GM12878 (cell line): Measurements from ENCODE around the gene YWHAG. TPM values are rescaled to one million over a fixed set of nuclear protein-coding genes. Genes with fewer than 3 reads are reported as not detected.

Experiments
- ATAC-seq: fragments of 200-7000 bp; cut with Tn5 transposase; 3 replicates; pipeline ENCODE4 v1.9.1; 2020; ENCODE audit warnings: mild to moderate bottlenecking, moderate library complexity
- BruUV-seq: library from RNA; stranded (reverse); fragments of 400-500 nt; replicated peaks from 2 replicates; lab custom pipeline; 2021; lab: Mats Ljungman, UMichigan
- CTCF ChIA-PET: fragments of 300-600 bp; sonication (Branson Sonifier 250); formaldehyde crosslinking; extraction: SDS; loops from one replicate; lab custom pipeline; 2021; ENCODE audit warnings: inconsistent platforms; lab: Yijun Ruan, JAX
- POLR2A ChIA-PET: fragments of 350-600 bp; formaldehyde crosslinking; extraction: SDS; loops from one replicate; lab custom pipeline; 2021; ENCODE audit warnings: inconsistent platforms; lab: Charles Lee
- RAD21 ChIA-PET: fragments of 300-600 bp; sonication (Branson Sonifier 250); formaldehyde crosslinking; loops from one replicate; lab custom pipeline; 2023; ENCODE audit warnings: antibody characterized with exemption; ENCODE audit not compliant: unreplicated experiment; lab: Charles Lee
- SMC1A ChIA-PET: fragments of 300-600 bp; sonication (Branson Sonifier 250); formaldehyde crosslinking; loops from one replicate; lab custom pipeline; 2023; ENCODE audit not compliant: unreplicated experiment, uncharacterized antibody; lab: Charles Lee
- DNase-seq: peaks from one replicate; pipeline ENCODE4 v3.0.0-alpha.2; 2011; ENCODE audit warnings: low read depth, low spot score
- FAIRE-seq: peaks from 3 replicates; lab custom pipeline; 2011; peaks lifted over from hg19 to GRCh38; lab: Jason Lieb, UNC
- H2AFZ ChIP-seq: 2 replicates; pipeline ENCODE4 v1.6.0; 2011; ENCODE audit warnings: low read depth, low read length, control low read depth; ENCODE audit not compliant: control insufficient read depth
- H3K27ac ChIP-seq: 2 replicates; pipeline ENCODE4 v1.5.1; 2011; ENCODE audit warnings: control low read depth; ENCODE audit not compliant: control insufficient read depth, insufficient read depth
- H3K27me3 ChIP-seq, 2 experiments: replicated peaks in 1 of 2; 2 replicates each; pipeline versions ENCODE4 v1.6.0 to v1.6.1; 2011; ENCODE audit warnings: low read length in 1 of 2; ENCODE audit not compliant: control insufficient read depth in 2 of 2, insufficient read depth in 2 of 2
- H3K36me3 ChIP-seq, 2 experiments: 2 replicates each; pipeline ENCODE4 v1.5.1; 2011; ENCODE audit warnings: low read length in 1 of 2; ENCODE audit not compliant: control insufficient read depth in 2 of 2, insufficient read depth in 2 of 2
- H3K4me1 ChIP-seq: 2 replicates; pipeline ENCODE4 v1.6.1; 2011; ENCODE audit warnings: mild to moderate bottlenecking, low read length, moderate library complexity, mixed read lengths; ENCODE audit not compliant: control insufficient read depth, insufficient read depth
- H3K4me2 ChIP-seq: 2 replicates; pipeline ENCODE4 v1.6.0; 2011; ENCODE audit warnings: control low read depth; ENCODE audit not compliant: control insufficient read depth, insufficient read depth
- H3K4me3 ChIP-seq: fragments of 200-600 bp; sonication (generic); 2 replicates; pipeline ENCODE4 v1.5.1; 2016
- H3K79me2 ChIP-seq: 2 replicates; pipeline ENCODE4 v1.6.0; 2011; ENCODE audit warnings: low read length; ENCODE audit not compliant: control insufficient read depth, insufficient read depth
- H3K9ac ChIP-seq: 2 replicates; pipeline ENCODE4 v1.8.0; 2011; ENCODE audit warnings: low read length, control low read depth, mixed read lengths; ENCODE audit not compliant: control insufficient read depth, insufficient read depth
- H3K9me3 ChIP-seq: replicated peaks from 3 replicates; pipeline ENCODE4 v1.5.1; 2011; ENCODE audit warnings: mild to moderate bottlenecking, low read length; ENCODE audit not compliant: control insufficient read depth, insufficient read depth
- H4K20me1 ChIP-seq: 2 replicates; pipeline ENCODE4 v1.6.0; 2011; ENCODE audit not compliant: control insufficient read depth, insufficient read depth
- CTCF ChIP-seq, 3 experiments: IDR thresholded peaks in 2 of 3; conservative IDR thresholded peaks in 1 of 3; 2 replicates each; pipeline ENCODE4 v1.5.1; 2011; ENCODE audit warnings: low read depth in 3 of 3, low read length in 3 of 3, mild to moderate bottlenecking in 3 of 3, control low read depth in 2 of 3, moderate library complexity in 2 of 3, inconsistent platforms in 1 of 3, mixed read lengths in 1 of 3; ENCODE audit not compliant: control insufficient read depth in 2 of 3, insufficient read depth in 1 of 3; ENCODE audit errors: extremely low read depth in 1 of 3
- EED ChIP-seq: sonication (generic); IDR thresholded peaks from 2 replicates; pipeline ENCODE4 v1.6.1; 2016; ENCODE audit warnings: antibody characterized with exemption, low read depth
- HDAC2 ChIP-seq: fragments of 200-600 bp; sonication (generic); IDR thresholded peaks from 2 replicates; pipeline ENCODE4 v1.6.1; 2017
- IKZF2 ChIP-seq, 2 experiments: fragments of 450-650 bp; IDR thresholded peaks; 2 replicates each; pipeline ENCODE4 v1.6.1; 2017; ENCODE audit warnings: mild to moderate bottlenecking in 2 of 2, moderate library complexity in 2 of 2
- POLR2AphosphoS5 ChIP-seq: IDR thresholded peaks from 2 replicates; pipeline ENCODE4 v1.6.1; 2011; ENCODE audit warnings: mild to moderate bottlenecking, low read length, inconsistent platforms
- TARDBP ChIP-seq: IDR thresholded peaks from 2 replicates; pipeline ENCODE4 v1.6.1; 2016; ENCODE audit warnings: borderline replicate concordance
- WGBS: methylation state at CpG from one replicate; pipeline ENCODE4 v1.1.6; 2016; ENCODE audit warnings: low lambda C conversion rate; ENCODE audit not compliant: insufficient replicate concordance, insufficient coverage; ENCODE audit errors: missing lambda C conversion rate; 5-methylcytosine and 5-hydroxymethylcytosine counted together
- in situ Hi-C: fragments of 300-500 bp; cut with MboI; formaldehyde crosslinking; loops from 9 replicates; pipeline ENCODE4 v1.14.3; 2018; ENCODE audit warnings: mixed read lengths
- intact Hi-C: fragments of 100-400 bp; cut with micrococcal nuclease; formaldehyde crosslinking; loops from one replicate; pipeline ENCODE4 v1.14.2; 2022; ENCODE audit not compliant: unreplicated experiment
- polyA plus RNA-seq, 11 experiments: library from polyadenylated mRNA; depleted of rRNA in 4 of 11; unstranded in 6 of 11; stranded (reverse) in 5 of 11; fragments of >200 nt; fragmentation: Nextera tagmentation in 4 of 11; fragmentation: Illumina TruSeq in 1 of 11; extraction: Ambion mirVana in 4 of 11; extraction: Trizol in 1 of 11; gene quantifications; 1 replicate in 1 of 11; 2 replicates in 10 of 11; pipeline versions ENCODE4 v1.2.1 to v1.2.3, GENCODE V29; 2011 to 2016; ENCODE audit warnings: inconsistent platforms in 2 of 11, missing spikeins in 2 of 11, low read depth in 1 of 11
- total RNA-seq, 4 experiments: library from RNA; depleted of rRNA in 3 of 4; stranded (reverse); fragments of >200 nt in 3 of 4; fragmentation: Illumina TruSeq in 1 of 4; extraction: Trizol in 1 of 4; gene quantifications; 2 replicates each; pipeline versions ENCODE4 v1.2.1 to v1.2.3, GENCODE V29; 2013 to 2021

The YWHAG gene
- total and polyA plus RNA-seq, 10 of the 15 experiments (the other 5 are each of a cell fraction or from before 2014, with no cell fraction given), result 20.2 to 157 (median 41.3) TPM

- no peaks in the 10 kb centered on the region; the same call in 1 of the 2 replicates for H3K4me1 ChIP-seq
- TF ChIP-seq IKZF2 (IDR thresholded peaks at IDR 0.05) (no peak), CTCF (IDR thresholded peaks at IDR 0.05 in 2 of 3, conservative IDR thresholded peaks at IDR 0.05 in 1 of 3; ENCODE audit: control insufficient read depth in 2 of 3, extremely low read depth in 1 of 3, insufficient read depth in 1 of 3, low read depth in 3 of 3, low read length in 3 of 3) (no peak), EED (no peak), HDAC2 (no peak), TARDBP (no peak), POLR2AphosphoS5 (peak; percentile 47; the same call in 1 of the 2 replicates)
- TF ChIP-seq, all 136 proteins: peak for 1
- BruUV-seq, result no TSS peak
- peaks cover 16% of the 10 kb centered on the region for H4K20me1 ChIP-seq
- DNase-seq (no peak), FAIRE-seq (peak; percentile 7), ATAC-seq (no peak)
- POLR2A ChIA-PET, result interaction anchor here (1.0 kb wide), 1 partner anchor 16 kb away, joined by 5 read pairs; no protein-coding TSS in a partner anchor
- H3K4me3 ChIP-seq, result no peak overlapping the region
- H3K4me2 ChIP-seq, result no peak overlapping the region
- in situ Hi-C loops, result no loop called here
- WGBS, result 95% methylated on average over 5 of the region's 5 CpGs
- intact Hi-C loops, result no loop called here
- H3K9me3 ChIP-seq, result no peaks in the 10 kb centered on the region
- peaks cover 25 to 44% of the 10 kb centered on the region in 2 experiments for H3K36me3 ChIP-seq
- no peak overlapping the region for H3K27ac ChIP-seq
- no peaks in the 10 kb centered on the region for H3K27me3 ChIP-seq
- RAD21 ChIA-PET, result no interaction called here
- CTCF ChIA-PET, result interaction anchor here (1.5 kb wide), 1 partner anchor 9 kb away, joined by 4 read pairs; no protein-coding TSS in a partner anchor
- no peak overlapping the region for H3K9ac ChIP-seq
- H3K79me2 ChIP-seq, result peaks cover 67% of the 10 kb centered on the region
- SMC1A ChIA-PET, result interaction anchor here (0.7 kb wide), 1 partner anchor 10 kb away, joined by 3 read pairs; no protein-coding TSS in a partner anchor
- H2AFZ ChIP-seq, result no peak overlapping the region
Measured at GRCh38 chr7:76342222-76342621, 16.6 kb downstream of the YWHAG start.
